B cell (primary cell): ENCODE measurements around the gene LYST. TPM values are rescaled to one million over a fixed set of nuclear protein-coding genes. Genes with fewer than 3 reads are reported as not detected.

Experiments
- ATAC-seq: fragments of 200-7000 bp; cut with Tn5 transposase; one replicate; pipeline ENCODE4 v1.10.0; 2021; ENCODE audit warnings: low read depth, mild to moderate bottlenecking, moderate number of reproducible peaks, moderate library complexity
- CTCF ChIA-PET: fragments of 350-600 bp; sonication (Branson Sonifier 250); formaldehyde crosslinking; loops from one replicate; lab custom pipeline; 2021; ENCODE audit warnings: antibody characterized with exemption, inconsistent platforms; lab: Charles Lee
- POLR2A ChIA-PET: fragments of 350-600 bp; sonication (Branson Sonifier 250); formaldehyde crosslinking; loops from one replicate; lab custom pipeline; 2021; ENCODE audit warnings: antibody characterized with exemption; lab: Charles Lee
- DNase-seq: peaks from one replicate; pipeline ENCODE4 v3.0.0; 2013
- H2AFZ ChIP-seq: 2 replicates; pipeline ENCODE4 v1.6.1; 2012; ENCODE audit warnings: mild to moderate bottlenecking, low read depth, low read length; ENCODE audit not compliant: insufficient read depth, poor library complexity, severe bottlenecking
- H3K27ac ChIP-seq, 2 donors: 1 replicate in 1 of 2; 2 replicates in 1 of 2; pipeline ENCODE4 v1.5.1; 2012 to 2013; ENCODE audit warnings: low read length in 2 of 2, mild to moderate bottlenecking in 2 of 2, moderate library complexity in 1 of 2
- H3K27me3 ChIP-seq, 4 experiments: fragments of 200-600 bp in 1 of 4; sonication (generic) in 1 of 4; replicated peaks in 1 of 4; 1 replicate in 2 of 4; 2 replicates in 2 of 4; pipeline versions ENCODE4 v1.6.1 to v1.7.0; 2013 to 2016; ENCODE audit warnings: low read length in 3 of 4, mild to moderate bottlenecking in 2 of 4, mixed read lengths in 1 of 4, moderate library complexity in 1 of 4; ENCODE audit not compliant: insufficient read depth in 4 of 4, control insufficient read depth in 3 of 4; ENCODE audit errors: control extremely low read depth in 1 of 4
- H3K36me3 ChIP-seq, 2 experiments: replicated peaks in 1 of 2; 1 replicate in 1 of 2; 2 replicates in 1 of 2; pipeline versions ENCODE4 v1.6.1 to v1.7.1; 2013; ENCODE audit warnings: low read length in 1 of 2; ENCODE audit not compliant: insufficient read depth in 2 of 2, control insufficient read depth in 1 of 2; ENCODE audit errors: control extremely low read depth in 1 of 2, extremely low read depth in 1 of 2
- H3K4me1 ChIP-seq, 2 donors: fragments of 200-600 bp in 1 of 2; sonication (generic) in 1 of 2; 1 replicate in 1 of 2; 2 replicates in 1 of 2; pipeline versions ENCODE4 v1.5.1 to v1.6.1; 2013 to 2017; ENCODE audit warnings: low read length in 2 of 2; ENCODE audit not compliant: control insufficient read depth in 2 of 2, insufficient read depth in 2 of 2
- H3K4me2 ChIP-seq: replicated peaks from 2 replicates; pipeline ENCODE3; 2012; ENCODE audit warnings: mild to moderate bottlenecking, low read depth, low read length; ENCODE audit not compliant: poor library complexity, severe bottlenecking
- H3K4me3 ChIP-seq, 5 experiments: fragments of 200-600 bp in 1 of 5; sonication (generic) in 1 of 5; 1 replicate in 3 of 5; 2 replicates in 2 of 5; pipeline versions ENCODE4 v1.5.1 to v1.7.0; 2011 to 2016; ENCODE audit warnings: low read length in 4 of 5, mild to moderate bottlenecking in 4 of 5, low read depth in 2 of 5, control low read depth in 1 of 5, moderate library complexity in 1 of 5; ENCODE audit not compliant: insufficient read depth in 1 of 5; ENCODE audit errors: control extremely low read depth in 1 of 5, extremely low read depth in 1 of 5
- H3K79me2 ChIP-seq: fragments of 200-600 bp; sonication (generic); one replicate; pipeline ENCODE4 v1.6.0; 2016; ENCODE audit warnings: low read length; ENCODE audit not compliant: control insufficient read depth, insufficient read depth
- H3K9ac ChIP-seq: fragments of 200-600 bp; sonication (generic); 2 replicates; pipeline ENCODE4 v1.6.1; 2017; ENCODE audit warnings: mild to moderate bottlenecking, low read length, moderate library complexity
- H3K9me3 ChIP-seq, 3 donors: one replicate each; pipeline versions ENCODE4 v1.6.1 to v1.7.1; 2013; ENCODE audit warnings: low read length in 2 of 3; ENCODE audit not compliant: control insufficient read depth in 2 of 3, insufficient read depth in 1 of 3; ENCODE audit errors: control extremely low read depth in 1 of 3
- H4K20me1 ChIP-seq: 2 replicates; pipeline ENCODE4 v1.6.0; 2012; ENCODE audit warnings: mild to moderate bottlenecking, low read length; ENCODE audit not compliant: insufficient read depth, control insufficient read depth, poor library complexity, severe bottlenecking
- H3K27ac Mint-ChIP-seq: one replicate; pipeline ENCODE4 v1.8.0; 2021; ENCODE audit warnings: mixed read lengths
- H3K27me3 Mint-ChIP-seq: one replicate; pipeline ENCODE4 v1.8.0; 2021; ENCODE audit warnings: mixed read lengths
- H3K4me1 Mint-ChIP-seq: one replicate; pipeline ENCODE4 v1.8.0; 2021; ENCODE audit warnings: mixed read lengths
- H3K4me3 Mint-ChIP-seq: one replicate; pipeline ENCODE4 v1.8.0; 2021; ENCODE audit warnings: mixed read lengths
- H3K9me3 Mint-ChIP-seq: one replicate; pipeline ENCODE4 v1.8.0; 2022; ENCODE audit warnings: mixed read lengths; ENCODE audit not compliant: insufficient read depth
- CTCF ChIP-seq: fragments of 200-600 bp; IDR thresholded peaks from one replicate; pipeline ENCODE4 v1.8.0; 2022; ENCODE audit warnings: antibody characterized with exemption, mild to moderate bottlenecking
- EZH2 ChIP-seq: IDR thresholded peaks from 2 replicates; pipeline ENCODE4 v1.6.1; 2012; ENCODE audit warnings: borderline replicate concordance, low read depth, mild to moderate bottlenecking, moderate library complexity, low read length; ENCODE audit not compliant: insufficient read depth, poor library complexity, severe bottlenecking
- WGBS: methylation state at CpG from one replicate; pipeline ENCODE4 v1.1.5; 2013; ENCODE audit warnings: missing lambda C conversion rate; ENCODE audit not compliant: insufficient coverage; 5-methylcytosine and 5-hydroxymethylcytosine counted together
- intact Hi-C: fragments of 100-400 bp; cut with micrococcal nuclease; formaldehyde crosslinking; loops from one replicate; pipeline ENCODE4 v1.10.0; 2022
- polyA plus RNA-seq: library from polyadenylated mRNA; depleted of rRNA; stranded (reverse); fragments of >200 nt; gene quantifications from 2 replicates; pipeline ENCODE4 v1.2.3, GENCODE V29; 2012
- total RNA-seq, 2 donors: library from RNA; stranded (reverse); fragments of 120-200 nt in 1 of 2; gene quantifications; 1 replicate in 1 of 2; 2 replicates in 1 of 2; pipeline versions ENCODE4 v1.2.3 to v1.2.4, GENCODE V29; 2013 to 2022

Gene LYST
- total and polyA plus RNA-seq, 2 donors (not counting 1 experiment from before 2014, with no cell fraction given) = 50.4 to 120 TPM

- Mint-ChIP-seq H3K27ac (no peak overlapping the region), H3K9me3 (no peaks in the 10 kb centered on the region), H3K4me3 (no peak overlapping the region), H3K27me3 (no peaks in the 10 kb centered on the region), H3K4me1 (no peaks in the 10 kb centered on the region)
- Histone ChIP-seq H3K36me3 (peaks cover 6 to 58% of the 10 kb centered on the region in 2 experiments), H3K4me2 (no peak overlapping the region), H3K9ac (no peak overlapping the region), H3K4me3 (no peak overlapping the region), H2AFZ (no peak overlapping the region), H3K4me1 (no peaks in the 10 kb centered on the region), H3K9me3 (no peaks in the 10 kb centered on the region), H3K79me2 (no peaks in the 10 kb centered on the region), H3K27ac (no peak overlapping the region), H4K20me1 (no peaks in the 10 kb centered on the region), H3K27me3 (no peaks in the 10 kb centered on the region)
- DNase-seq (no peak), ATAC-seq (no peak)
- intact Hi-C loops = no loop called here
- POLR2A ChIA-PET = no interaction called here
- WGBS = 88% methylated on average over 2 of the region's 6 CpGs
- TF ChIP-seq CTCF (no peak), EZH2 (no peak)
- CTCF ChIA-PET = no interaction called here
Measured at GRCh38 chr1:235746245-235746644, 120.5 kb downstream of the LYST start.

GRCh38 chr1:235745503-235746136 lies 121.1 kb downstream of the LYST start:
- no peak overlapping the region for H3K27ac Mint-ChIP-seq
- no peak overlapping the region for H3K4me2 ChIP-seq
- H3K9me3 ChIP-seq = no peaks in the 10 kb centered on the region
- ChIA-PET POLR2A (interaction anchor here (0.6 kb wide), 1 partner anchor 237 kb away, joined by 3 read pairs; no protein-coding TSS in a partner anchor), CTCF (interaction anchor here (0.7 kb wide), 1 partner anchor 227 kb away, joined by 3 read pairs; no protein-coding TSS in a partner anchor)
- H3K4me1 Mint-ChIP-seq = no peaks in the 10 kb centered on the region
- TF ChIP-seq CTCF = no peak
- TF ChIP-seq EZH2 = no peak
- no peak overlapping the region for H3K4me3 ChIP-seq
- H2AFZ ChIP-seq = no peak overlapping the region
- H3K4me1 ChIP-seq = no peaks in the 10 kb centered on the region
- H4K20me1 ChIP-seq = no peaks in the 10 kb centered on the region
- no CpG with 5 or more reads among the region's 4 CpGs for WGBS
- no peak for ATAC-seq
- no peak overlapping the region for H3K4me3 Mint-ChIP-seq
- intact Hi-C loops = no loop called here
- H3K27me3 ChIP-seq = no peaks in the 10 kb centered on the region
- no peaks in the 10 kb centered on the region for H3K27me3 Mint-ChIP-seq
- H3K36me3 ChIP-seq = peaks cover 6 to 58% of the 10 kb centered on the region in 2 experiments
- no peak overlapping the region for H3K27ac ChIP-seq
- no peaks in the 10 kb centered on the region for H3K9me3 Mint-ChIP-seq
- H3K9ac ChIP-seq = no peak overlapping the region
- no peak for DNase-seq
- no peaks in the 10 kb centered on the region for H3K79me2 ChIP-seq
